H54 (cell line): Measurements from ENCODE around the gene OR1J2.

Source experiments
- DNase-seq: peaks from one replicate; pipeline ENCODE4 v3.0.0; 2011; ENCODE audit warnings: low spot score, mixed read lengths; ENCODE audit not compliant: insufficient read length
- FAIRE-seq: peaks from 3 replicates; lab custom pipeline; 2011; peaks lifted over from hg19 to GRCh38; lab: Jason Lieb, UNC
- POLR2A ChIP-seq: IDR thresholded peaks from 2 replicates; pipeline ENCODE4 v1.6.1; 2011; ENCODE audit warnings: low read depth, mild to moderate bottlenecking, low read length

Gene OR1J2, protein sequence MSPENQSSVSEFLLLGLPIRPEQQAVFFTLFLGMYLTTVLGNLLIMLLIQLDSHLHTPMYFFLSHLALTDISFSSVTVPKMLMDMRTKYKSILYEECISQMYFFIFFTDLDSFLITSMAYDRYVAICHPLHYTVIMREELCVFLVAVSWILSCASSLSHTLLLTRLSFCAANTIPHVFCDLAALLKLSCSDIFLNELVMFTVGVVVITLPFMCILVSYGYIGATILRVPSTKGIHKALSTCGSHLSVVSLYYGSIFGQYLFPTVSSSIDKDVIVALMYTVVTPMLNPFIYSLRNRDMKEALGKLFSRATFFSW

DNA sequence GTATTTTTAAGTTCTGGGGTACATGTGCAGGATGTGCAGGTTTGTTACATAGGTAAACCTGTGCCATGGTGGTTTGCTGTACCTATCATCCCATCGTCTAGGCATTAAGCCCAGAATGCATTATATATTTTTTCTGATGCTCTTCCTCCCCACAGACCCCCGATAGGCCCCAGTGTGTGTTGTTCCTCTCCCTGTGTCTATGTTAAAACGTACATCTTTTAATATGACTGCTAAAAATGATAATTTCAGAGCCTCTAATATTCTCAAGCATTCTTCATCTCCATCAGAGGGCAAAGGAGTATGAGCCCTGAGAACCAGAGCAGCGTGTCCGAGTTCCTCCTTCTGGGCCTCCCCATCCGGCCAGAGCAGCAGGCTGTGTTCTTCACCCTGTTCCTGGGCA is at the start of gene OR1J2:
Gene OR1J2, plus strand, starts transcription at position 301 of the 400 bp plus-strand sequence. Its CDS starts 0 bp downstream, at position 301.
- DNase-seq (no peak), FAIRE-seq (no peak)
- TF ChIP-seq POLR2A = no peak

DNA sequence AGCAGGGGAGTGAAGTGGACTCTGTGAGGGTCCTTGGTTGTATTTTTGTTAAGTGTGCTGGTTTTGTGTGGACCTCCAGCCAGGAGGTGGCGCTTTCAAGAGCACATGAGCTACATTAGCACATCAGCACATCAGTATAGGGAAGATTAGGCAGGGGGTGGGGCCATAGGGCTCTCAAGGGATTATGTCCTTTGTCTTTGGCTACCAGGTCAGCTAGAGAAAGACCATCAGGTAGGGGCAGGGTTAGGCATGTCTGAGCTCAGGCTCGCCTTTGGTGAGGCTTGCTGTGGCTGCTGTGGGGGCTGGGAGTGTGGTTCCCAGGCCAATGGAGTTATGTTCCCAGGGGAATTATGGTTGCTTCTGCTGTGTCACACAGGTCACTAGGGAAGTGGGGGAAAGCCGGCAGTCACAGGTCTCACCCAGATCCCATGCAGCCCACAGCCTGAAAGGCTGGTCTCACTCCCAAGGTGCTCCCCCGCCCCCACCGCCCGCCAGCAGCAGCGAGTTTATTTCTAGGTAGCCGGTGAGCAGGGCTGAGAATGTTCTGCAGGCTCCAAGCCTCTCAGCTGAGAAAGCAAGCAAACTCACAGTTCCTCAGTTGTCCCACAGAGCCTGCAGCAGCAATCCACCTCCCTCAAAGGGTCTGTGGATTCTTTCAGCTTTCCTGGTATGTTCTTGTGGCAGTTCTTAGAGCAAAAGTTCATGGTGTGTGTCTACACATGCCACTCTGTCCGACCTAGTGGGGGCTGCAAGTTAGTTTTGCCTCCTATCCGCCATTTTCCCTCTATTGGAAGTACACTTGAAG is 46.6 kb upstream of the OR1J2 start:
- DNase-seq (peak; percentile 58), FAIRE-seq (peak; percentile 94)

DNA sequence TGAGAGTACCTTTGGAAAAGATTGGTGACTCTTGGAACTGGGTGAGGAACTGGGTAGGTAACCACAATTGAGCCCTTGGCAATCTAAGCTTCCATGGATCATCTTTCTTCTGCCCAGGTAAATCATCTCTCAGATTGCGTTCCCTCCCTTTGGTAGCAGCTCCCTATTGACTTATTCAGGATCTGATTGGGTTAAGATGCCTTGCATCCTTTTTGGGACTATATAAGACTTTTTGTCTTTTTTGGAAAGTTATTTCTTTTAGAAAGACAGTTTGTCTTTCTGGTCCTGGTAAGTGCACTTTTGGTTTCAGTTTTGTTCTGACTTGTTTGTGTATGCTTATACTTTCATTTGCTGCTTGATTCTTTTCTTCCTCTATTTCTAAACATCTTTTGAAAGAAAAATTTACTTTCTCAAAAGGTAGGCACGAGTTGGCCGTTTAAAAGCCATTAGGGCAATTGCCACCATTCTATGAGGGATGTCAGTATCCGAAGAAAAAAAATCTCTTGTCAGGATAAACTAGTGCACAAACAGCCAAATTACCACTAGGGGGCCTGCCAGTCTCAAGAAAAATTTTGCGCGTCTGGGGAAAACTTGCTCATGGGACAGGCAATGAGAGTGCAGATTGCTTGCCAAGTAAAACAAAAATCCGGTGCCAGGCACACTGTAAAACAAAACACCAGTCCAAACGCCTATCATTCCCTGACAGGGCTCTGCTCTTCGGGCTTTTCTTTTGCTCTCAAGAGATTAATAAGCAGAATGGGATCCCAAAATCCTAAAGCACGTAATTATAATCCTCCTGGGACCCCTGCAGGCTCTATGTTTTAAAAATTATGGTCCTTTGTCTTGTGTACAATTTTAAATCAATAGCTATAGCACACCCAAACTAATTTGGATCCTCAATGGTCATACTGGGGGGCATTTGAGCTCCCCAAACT is 45.7 kb upstream of the OR1J2 start:
- peak; percentile 99 for FAIRE-seq
- no peak for TF ChIP-seq POLR2A
- peak; percentile 78 for DNase-seq

More for the DNA sequence above, 46.6 kb upstream of the OR1J2 start:
- no peak for TF ChIP-seq POLR2A

DNA sequence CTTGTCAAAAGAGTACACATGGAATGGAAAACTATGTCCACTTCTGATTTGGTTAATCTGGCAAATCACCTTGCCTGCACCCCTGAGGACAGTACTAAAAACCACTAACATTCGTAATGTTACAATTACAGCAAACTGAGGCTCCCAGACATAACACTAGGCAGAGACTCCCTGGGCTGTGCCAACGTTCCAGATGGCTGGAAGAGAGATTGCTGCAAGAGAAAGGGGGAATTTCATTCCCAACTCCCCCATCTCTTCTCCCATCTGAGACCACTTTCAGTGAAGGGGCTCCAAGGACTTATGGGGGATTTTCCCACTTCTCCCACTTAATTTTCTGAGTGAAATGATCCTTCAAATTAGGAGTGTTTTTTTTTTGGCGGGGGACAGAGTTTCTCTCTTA is 44.1 kb upstream of the OR1J2 start:
- no peak for TF ChIP-seq POLR2A

DNA sequence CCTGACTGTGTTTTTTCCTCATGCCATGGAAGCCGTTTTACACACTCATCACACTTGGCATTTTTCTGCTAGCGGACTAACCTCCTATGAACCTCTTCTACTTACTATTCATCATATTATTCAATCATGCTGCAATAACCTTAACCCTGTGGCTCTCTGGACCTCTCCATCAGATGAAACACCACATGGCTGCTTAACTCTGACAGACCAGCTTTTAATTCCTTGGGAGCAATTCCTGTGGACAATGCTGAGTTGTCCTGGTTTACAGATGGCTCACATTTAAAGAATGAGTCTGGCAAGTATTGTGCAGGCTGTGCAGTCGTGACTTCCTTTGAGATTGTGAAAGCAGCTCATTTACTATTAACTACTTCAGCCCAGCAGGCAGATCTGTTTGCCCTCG is 41.9 kb upstream of the OR1J2 start:
- TF ChIP-seq POLR2A = no peak
- DNase-seq = no peak
- no peak for FAIRE-seq

More for the DNA sequence above, 44.1 kb upstream of the OR1J2 start:
- no peak for DNase-seq
- no peak for FAIRE-seq

DNA sequence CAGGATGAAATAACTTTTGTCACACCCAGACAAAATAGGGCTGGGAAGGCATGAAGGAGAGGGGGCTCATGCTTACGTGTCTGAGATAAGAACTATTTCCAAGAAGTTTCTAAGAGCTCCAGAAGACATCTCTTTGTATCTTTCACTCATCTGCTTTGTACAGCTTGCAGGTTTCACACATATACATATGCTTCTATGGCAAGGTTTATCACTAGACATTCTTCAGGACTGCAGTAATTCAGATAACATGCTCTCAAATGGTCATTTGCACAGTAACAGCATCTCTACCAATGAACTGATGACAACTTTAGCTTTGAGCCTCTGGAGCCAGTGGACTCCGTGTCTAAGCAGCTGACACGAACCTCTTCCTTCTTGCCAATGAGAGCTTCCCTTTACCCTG is 36.0 kb upstream of the OR1J2 start:
- TF ChIP-seq POLR2A = no peak
- no peak for FAIRE-seq

DNA sequence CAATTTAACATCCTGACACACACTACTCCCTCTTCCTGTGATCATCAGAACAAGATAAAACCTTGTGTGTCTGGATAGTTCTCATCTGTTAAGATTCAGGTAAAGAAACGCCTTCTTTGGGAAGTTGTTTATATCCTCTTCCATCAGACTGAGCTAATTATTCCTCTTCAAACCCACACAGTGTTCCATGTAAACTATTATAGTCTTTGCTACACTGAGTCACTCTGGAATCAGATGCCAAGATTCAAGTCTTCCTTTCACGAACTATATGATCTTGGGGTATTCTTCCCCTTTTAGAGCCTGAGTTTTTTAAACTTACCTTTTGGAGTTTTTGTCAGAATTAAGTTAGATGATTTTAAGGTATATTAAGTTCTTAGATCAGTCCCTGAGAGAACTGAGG is 34.9 kb upstream of the OR1J2 start:
- TF ChIP-seq POLR2A = no peak
- DNase-seq (no peak), FAIRE-seq (no peak)

More for the DNA sequence above, 36.0 kb upstream of the OR1J2 start:
- DNase-seq = no peak

DNA sequence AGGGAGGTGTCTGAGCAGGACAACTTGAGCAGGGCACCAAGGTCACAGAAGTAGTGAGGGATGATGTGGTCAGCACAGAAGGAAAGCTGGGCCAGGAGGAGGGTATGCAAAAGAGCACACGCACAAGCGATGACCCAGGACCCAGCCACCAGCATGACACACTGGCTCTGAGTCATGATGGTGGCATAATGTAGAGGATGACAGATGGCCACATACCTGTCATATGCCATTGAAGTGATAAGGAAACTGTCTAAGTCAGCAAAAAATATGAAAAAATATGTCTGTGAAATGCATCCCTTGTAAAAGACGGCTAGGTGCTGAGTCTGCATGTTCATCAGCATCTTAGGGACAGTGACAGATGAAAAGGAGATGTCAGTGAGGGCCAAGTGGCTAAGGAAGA is 33.3 kb upstream of the OR1J2 start:
- TF ChIP-seq POLR2A = no peak
- FAIRE-seq (no peak), DNase-seq (no peak)

DNA sequence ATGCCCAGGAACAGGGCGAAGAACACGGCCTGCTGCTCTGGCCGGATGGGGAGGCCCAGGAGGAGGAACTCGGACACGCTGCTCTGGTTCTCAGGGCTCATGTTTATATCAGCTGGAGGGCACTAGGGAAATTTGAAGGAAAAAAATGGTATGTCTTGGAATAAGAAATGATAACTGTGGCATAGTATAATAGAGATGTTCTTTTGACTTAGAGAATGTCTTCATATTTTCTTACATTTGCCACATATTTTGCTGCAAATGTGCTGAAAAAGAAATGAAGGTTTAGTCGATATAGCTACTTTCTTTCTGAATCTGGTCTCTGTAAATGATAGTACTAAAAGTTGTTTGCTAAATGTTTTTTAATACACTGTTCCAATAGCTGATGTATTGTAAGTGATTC is 32.8 kb upstream of the OR1J2 start, which contains the start of gene OR1J1:
Gene OR1J1, minus strand, starts transcription at position 101 of the 400 bp plus-strand sequence. Its CDS starts 0 bp downstream, at position 101.
- peak; percentile 43 for FAIRE-seq
- TF ChIP-seq POLR2A = no peak

DNA sequence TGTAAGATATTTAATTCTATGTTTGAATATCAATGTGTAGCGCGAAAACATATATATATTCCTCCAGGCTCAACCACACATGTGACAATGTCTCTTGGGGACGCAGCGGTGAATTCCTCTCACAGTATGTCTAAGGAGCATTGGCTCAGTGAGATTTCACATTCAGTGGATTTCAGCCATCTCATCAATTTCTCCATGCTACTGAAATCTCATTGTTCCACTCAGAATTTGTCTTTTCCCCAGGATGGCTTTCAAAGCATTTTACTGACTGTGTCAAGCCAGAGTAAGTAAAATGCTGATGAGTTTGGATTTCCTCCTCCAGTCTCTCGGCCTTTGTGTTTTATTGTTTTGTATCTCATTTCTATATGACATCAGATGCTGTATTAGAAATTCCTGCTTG is 31.5 kb upstream of the OR1J2 start:
- TF ChIP-seq POLR2A = no peak
- no peak for FAIRE-seq
- no peak for DNase-seq

More for the DNA sequence above, 32.8 kb upstream of the OR1J2 start, which contains the start of gene OR1J1:
- DNase-seq = no peak

DNA sequence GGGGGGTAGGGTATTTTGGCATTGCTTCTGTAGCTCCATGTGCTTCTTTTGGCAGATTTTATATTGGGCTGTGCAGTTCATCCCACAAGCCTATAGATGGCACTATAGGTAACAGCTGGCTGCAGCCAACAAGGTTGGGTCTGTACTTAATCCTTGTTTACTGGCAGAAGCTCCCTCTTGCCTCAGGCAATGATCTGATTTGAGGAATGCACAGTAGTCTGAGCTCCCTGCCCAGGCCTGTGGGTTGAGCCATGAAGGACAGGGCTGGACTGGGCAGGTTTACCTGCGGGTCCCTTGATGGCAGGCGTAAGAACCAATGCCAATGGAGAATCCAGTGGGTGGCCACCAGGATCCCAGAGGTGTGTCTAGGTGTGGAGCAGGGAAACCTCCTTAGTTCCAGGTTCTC is 11.7 kb upstream of the OR1J2 start:
- peak; percentile 66 for FAIRE-seq
- peak; percentile 30 for DNase-seq

DNA sequence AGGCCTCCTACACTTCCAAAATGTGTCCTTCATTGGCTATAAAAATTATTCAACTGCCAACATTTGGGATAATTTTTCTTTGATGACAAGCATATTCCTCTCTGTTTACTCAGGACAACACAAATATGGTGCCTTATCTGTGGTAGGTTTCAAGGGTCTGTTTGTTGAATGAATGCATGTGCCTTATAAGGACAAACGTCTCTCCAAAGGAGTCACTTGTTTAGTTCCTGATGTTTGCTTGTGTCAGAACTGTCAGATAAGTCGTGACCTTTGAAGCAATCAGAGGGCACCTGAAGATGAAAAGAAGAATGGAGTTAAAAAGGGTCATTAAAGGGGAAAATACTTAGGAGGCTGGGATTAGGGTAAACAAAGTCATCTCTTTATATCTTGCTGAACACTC is 3.6 kb upstream of the OR1J2 start:
- FAIRE-seq (no peak), DNase-seq (no peak)
- TF ChIP-seq POLR2A = no peak

More for the DNA sequence above, 11.7 kb upstream of the OR1J2 start:
- TF ChIP-seq POLR2A = no peak

DNA sequence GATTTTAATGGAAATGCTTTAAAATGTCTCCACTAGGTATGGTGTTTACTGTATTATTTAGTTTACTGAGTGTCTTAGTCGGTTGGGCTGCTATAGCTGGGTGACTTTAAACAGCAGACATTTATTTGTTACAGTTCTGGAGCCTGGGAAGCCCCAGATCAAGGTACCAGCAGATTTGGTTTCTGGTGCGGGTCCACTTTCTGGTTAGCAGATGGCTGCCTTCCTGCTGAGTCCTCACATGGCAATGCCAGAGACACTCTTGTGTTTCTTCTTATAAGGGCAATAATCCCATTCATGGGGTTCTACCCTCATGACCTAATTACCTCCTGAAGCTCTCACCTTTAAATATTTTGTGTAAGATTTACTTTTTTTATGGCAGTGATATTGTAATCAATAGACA is 7.6 kb downstream of the OR1J2 start:
- DNase-seq = no peak
- no peak for TF ChIP-seq POLR2A
- FAIRE-seq = no peak
